Gastroesophageal sphincter (tissue), 4 donors: ENCODE results near the gene SND1. TPM values are rescaled to one million over a fixed set of nuclear protein-coding genes. Genes with fewer than 3 reads are reported as not detected.

Experiments used
- ATAC-seq: fragments of 150-250 bp; one replicate; pipeline ENCODE4 v1.9.1; 2016; ENCODE audit warnings: mild to moderate bottlenecking, moderate library complexity
- H3K27ac ChIP-seq, 4 donors: fragments of 200-600 bp; sonication (generic) in 3 of 4; 1 replicate in 3 of 4; 2 replicates in 1 of 4; pipeline ENCODE4 v1.5.1; 2016 to 2019
- H3K27me3 ChIP-seq: fragments of 200-600 bp; sonication (generic); one replicate; pipeline ENCODE4 v1.5.1; 2019
- H3K36me3 ChIP-seq, 2 donors: fragments of 200-600 bp; sonication (generic); one replicate each; pipeline ENCODE4 v1.5.1; 2019; ENCODE audit warnings: control low read depth in 1 of 2
- H3K4me1 ChIP-seq, 3 donors: fragments of 200-600 bp; sonication (generic); 1 replicate in 2 of 3; 2 replicates in 1 of 3; pipeline ENCODE4 v1.5.1; 2016 to 2019; ENCODE audit warnings: control low read depth in 2 of 3
- H3K4me3 ChIP-seq, 2 donors: fragments of 200-600 bp; sonication (generic); one replicate each; pipeline ENCODE4 v1.5.1; 2019; ENCODE audit warnings: mild to moderate bottlenecking in 1 of 2, moderate library complexity in 1 of 2
- H3K9me3 ChIP-seq, 3 donors: fragments of 200-600 bp; sonication (generic); one replicate each; pipeline ENCODE4 v1.5.1; 2017 to 2019; ENCODE audit warnings: control low read depth in 2 of 3
- EP300 ChIP-seq: sonication (generic); formaldehyde crosslinking; IDR thresholded peaks from one replicate; pipeline ENCODE4 v1.6.1; 2017; ENCODE audit warnings: antibody characterized with exemption, mild to moderate bottlenecking
- POLR2A ChIP-seq, 2 donors: fragments of 450-650 bp; IDR thresholded peaks; one replicate each; pipeline ENCODE4 v1.6.1; 2017; ENCODE audit warnings: antibody characterized with exemption in 2 of 2, mild to moderate bottlenecking in 2 of 2, moderate library complexity in 1 of 2
- POLR2AphosphoS5 ChIP-seq: sonication (generic); formaldehyde crosslinking; IDR thresholded peaks from one replicate; pipeline ENCODE4 v1.6.1; 2017; ENCODE audit warnings: antibody characterized with exemption
- WGBS, 2 donors: methylation state at CpG; one replicate each; pipeline ENCODE4 v1.1.5; 2018; ENCODE audit warnings: low coverage in 1 of 2; 5-methylcytosine and 5-hydroxymethylcytosine counted together
- total RNA-seq, 4 donors: library from RNA; depleted of rRNA; stranded (reverse); fragments of >200 nt; gene quantifications; one replicate each; pipeline ENCODE4 v1.1.0, GENCODE V29; 2016
- TF ChIP-seq, protein P1 (sequence below), 4 experiments: fragments of 200-600 bp in 2 of 4; fragments of 450-650 bp in 2 of 4; sonication (generic) in 1 of 4; IDR thresholded peaks; one replicate each; pipeline ENCODE4 v1.5.1; 2017 to 2019; ENCODE audit warnings: antibody characterized with exemption in 4 of 4, mild to moderate bottlenecking in 2 of 4, moderate library complexity in 2 of 4

The SND1 gene
- total RNA-seq, 4 donors from 2014 or later, result 97.1 to 119 (median 103) TPM

DNA sequence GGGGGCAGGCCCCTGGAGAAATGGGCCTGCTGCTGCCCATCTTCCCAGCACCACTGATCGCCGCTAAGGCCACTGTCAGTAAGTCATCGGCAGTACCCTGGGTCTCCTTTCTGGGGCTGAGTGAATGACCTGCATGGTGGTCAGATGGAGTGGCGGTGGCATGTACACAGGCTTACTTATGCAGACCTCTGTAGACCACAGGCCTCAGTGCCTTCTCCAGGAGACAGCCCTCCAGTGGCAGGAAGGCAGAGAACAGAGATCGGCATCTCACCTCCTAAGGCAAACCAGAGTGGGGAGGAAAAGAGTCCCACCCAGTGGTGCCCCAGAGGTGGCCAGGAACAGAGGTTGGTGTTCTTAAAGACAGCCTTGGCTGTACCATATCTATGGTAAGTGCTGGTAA is 402.0 kb downstream of the SND1 start:
- no peak overlapping the region for H3K4me3 ChIP-seq
- 100% methylated on average over 1 of the region's 5 CpGs; no CpG with 5 or more reads in 1 of the 2 donors for WGBS, 2 donors
- no peak for ATAC-seq
- TF ChIP-seq POLR2AphosphoS5, result no peak
- TF ChIP-seq, protein P1, sequence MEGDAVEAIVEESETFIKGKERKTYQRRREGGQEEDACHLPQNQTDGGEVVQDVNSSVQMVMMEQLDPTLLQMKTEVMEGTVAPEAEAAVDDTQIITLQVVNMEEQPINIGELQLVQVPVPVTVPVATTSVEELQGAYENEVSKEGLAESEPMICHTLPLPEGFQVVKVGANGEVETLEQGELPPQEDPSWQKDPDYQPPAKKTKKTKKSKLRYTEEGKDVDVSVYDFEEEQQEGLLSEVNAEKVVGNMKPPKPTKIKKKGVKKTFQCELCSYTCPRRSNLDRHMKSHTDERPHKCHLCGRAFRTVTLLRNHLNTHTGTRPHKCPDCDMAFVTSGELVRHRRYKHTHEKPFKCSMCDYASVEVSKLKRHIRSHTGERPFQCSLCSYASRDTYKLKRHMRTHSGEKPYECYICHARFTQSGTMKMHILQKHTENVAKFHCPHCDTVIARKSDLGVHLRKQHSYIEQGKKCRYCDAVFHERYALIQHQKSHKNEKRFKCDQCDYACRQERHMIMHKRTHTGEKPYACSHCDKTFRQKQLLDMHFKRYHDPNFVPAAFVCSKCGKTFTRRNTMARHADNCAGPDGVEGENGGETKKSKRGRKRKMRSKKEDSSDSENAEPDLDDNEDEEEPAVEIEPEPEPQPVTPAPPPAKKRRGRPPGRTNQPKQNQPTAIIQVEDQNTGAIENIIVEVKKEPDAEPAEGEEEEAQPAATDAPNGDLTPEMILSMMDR (IDR thresholded peaks at IDR 0.05), result no peak
- TF ChIP-seq POLR2A (IDR thresholded peaks at IDR 0.05), result no peak
- no peak for TF ChIP-seq EP300
- H3K27ac ChIP-seq, result no peak overlapping the region
- H3K9me3 ChIP-seq, result no peaks in the 10 kb centered on the region
- peaks cover 0 to 8% (median 0%) of the 10 kb centered on the region in 3 donors for H3K4me1 ChIP-seq
- peaks cover 0 to 5% of the 10 kb centered on the region in 2 donors for H3K36me3 ChIP-seq
- H3K27me3 ChIP-seq, result no peaks in the 10 kb centered on the region

DNA sequence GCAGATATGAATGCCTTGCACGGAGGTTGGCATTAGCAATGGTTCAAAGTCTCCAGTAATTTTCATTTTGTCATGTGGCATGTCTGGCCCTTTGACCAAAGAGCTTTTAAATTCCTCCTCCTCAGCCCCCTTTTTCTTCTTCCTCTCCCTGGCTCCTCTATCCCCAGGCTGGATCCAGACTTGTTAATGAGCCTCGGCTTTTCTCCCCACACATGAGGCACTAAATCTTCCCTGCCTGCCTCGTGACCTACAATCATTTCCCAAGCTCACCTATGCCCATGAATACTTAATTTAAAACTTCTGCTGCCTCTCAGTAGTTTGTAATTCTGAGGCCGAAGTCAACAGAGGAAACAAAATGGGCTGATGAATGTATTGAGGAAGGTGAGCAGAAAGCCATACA is 402.5 kb downstream of the SND1 start:
- 89 to 97% methylated on average over 4 of the region's 4 CpGs for WGBS, 2 donors
- TF ChIP-seq POLR2A (IDR thresholded peaks at IDR 0.05), result no peak
- TF ChIP-seq EP300, result no peak
- TF ChIP-seq, protein P1 (IDR thresholded peaks at IDR 0.05), result no peak
- no peak for TF ChIP-seq POLR2AphosphoS5

GRCh38 chr7:128055637-128056036 is 403.6 kb downstream of the SND1 start:
- Histone ChIP-seq H3K4me1 (peaks cover 0 to 8% (median 0%) of the 10 kb centered on the region in 3 donors), H3K27me3 (no peaks in the 10 kb centered on the region), H3K4me3 (no peak overlapping the region), H3K36me3 (peaks cover 0 to 5% of the 10 kb centered on the region in 2 donors), H3K9me3 (no peaks in the 10 kb centered on the region), H3K27ac (no peak overlapping the region)
- ATAC-seq, result no peak
- 93% methylated on average over 2 of the region's 5 CpGs; no CpG with 5 or more reads in 1 of the 2 donors for WGBS, 2 donors
- TF ChIP-seq POLR2A (IDR thresholded peaks at IDR 0.05), result no peak
- TF ChIP-seq, protein P1 (IDR thresholded peaks at IDR 0.05), result no peak

More for the DNA sequence above, 402.5 kb downstream of the SND1 start:
- no peaks in the 10 kb centered on the region for H3K9me3 ChIP-seq
- H3K27ac ChIP-seq, result no peak overlapping the region
- H3K27me3 ChIP-seq, result no peaks in the 10 kb centered on the region
- ATAC-seq, result no peak
- peaks cover 0 to 5% of the 10 kb centered on the region in 2 donors for H3K36me3 ChIP-seq
- peaks cover 0 to 8% (median 0%) of the 10 kb centered on the region in 3 donors for H3K4me1 ChIP-seq
- no peak overlapping the region for H3K4me3 ChIP-seq

GRCh38 chr7:128056901-128057300 is 404.9 kb downstream of the SND1 start:
- Histone ChIP-seq H3K9me3 (no peaks in the 10 kb centered on the region), H3K4me1 (peaks cover 0 to 8% (median 0%) of the 10 kb centered on the region in 3 donors), H3K27ac (no peak overlapping the region), H3K27me3 (no peaks in the 10 kb centered on the region), H3K4me3 (no peak overlapping the region), H3K36me3 (peaks cover 0 to 5% of the 10 kb centered on the region in 2 donors)
- TF ChIP-seq POLR2AphosphoS5, result no peak
- TF ChIP-seq, protein P1 (IDR thresholded peaks at IDR 0.05), result no peak
- no peak for TF ChIP-seq EP300
- no peak for TF ChIP-seq POLR2A (IDR thresholded peaks at IDR 0.05)
- 91% methylated on average over 8 of the region's 8 CpGs for WGBS, 2 donors
- no peak for ATAC-seq

- Histone ChIP-seq H3K4me3 (no peak overlapping the region), H3K36me3 (peaks cover 0 to 5% of the 10 kb centered on the region in 2 donors), H3K9me3 (no peaks in the 10 kb centered on the region), H3K4me1 (peaks cover 0 to 3% (median 0%) of the 10 kb centered on the region in 3 donors), H3K27ac (no peak overlapping the region), H3K27me3 (no peaks in the 10 kb centered on the region)
- 50 to 63% methylated on average over 1 of the region's 1 CpG for WGBS, 2 donors
- no peak for ATAC-seq
- TF ChIP-seq POLR2A (IDR thresholded peaks at IDR 0.05) (no peak), EP300 (no peak), POLR2AphosphoS5 (no peak)
- TF ChIP-seq, protein P1 (IDR thresholded peaks at IDR 0.05), result no peak
These were observed 405.9 kb downstream of the SND1 start for GRCh38 chr7:128057909-128058308.
